HG03135 (cell line): ENCODE measurements around the gene CAMK2D.
A peak's percentile ranks its signal among the peaks of the same experiment; 100 is the strongest.

Source experiments
- ATAC-seq: cut with Tn5 transposase; IDR thresholded peaks from one replicate; pipeline ENCODE4 v1.9.1; 2021; ENCODE audit warnings: mild to moderate bottlenecking, moderate library complexity; ENCODE audit not compliant: unreplicated experiment

CAMK2D gene

GRCh38 chr4:113616443-113616842 is 145.1 kb downstream of the CAMK2D start:
- ATAC-seq = no peak

GRCh38 chr4:113614414-113614813 is 147.1 kb downstream of the CAMK2D start:
- ATAC-seq = no peak

GRCh38 chr4:113613503-113613902 is 148.0 kb downstream of the CAMK2D start:
- no peak for ATAC-seq

- ATAC-seq = no peak
These were observed 151.0 kb downstream of the CAMK2D start for GRCh38 chr4:113610537-113610936.

GRCh38 chr4:113607998-113608397 is 153.5 kb downstream of the CAMK2D start:
- peak; percentile 64 for ATAC-seq

GRCh38 chr4:113607147-113607720 is 154.3 kb downstream of the CAMK2D start:
- ATAC-seq = no peak

GRCh38 chr4:113604955-113605354 is 156.6 kb downstream of the CAMK2D start:
- no peak for ATAC-seq

GRCh38 chr4:113603911-113604310 is 157.6 kb downstream of the CAMK2D start:
- ATAC-seq = no peak

GRCh38 chr4:113602646-113603228 is 158.8 kb downstream of the CAMK2D start:
- no peak for ATAC-seq

- ATAC-seq = no peak
These were observed 159.9 kb downstream of the CAMK2D start for GRCh38 chr4:113601636-113602035.

GRCh38 chr4:113596396-113596795 is 165.1 kb downstream of the CAMK2D start:
- ATAC-seq = no peak

GRCh38 chr4:113594231-113594556 is 167.3 kb downstream of the CAMK2D start:
- no peak for ATAC-seq

GRCh38 chr4:113593400-113594230 is 167.9 kb downstream of the CAMK2D start:
- peak; percentile 79 for ATAC-seq

- ATAC-seq = no peak
These were observed 169.6 kb downstream of the CAMK2D start for GRCh38 chr4:113591982-113592381.

- no peak for ATAC-seq
These were observed 172.5 kb downstream of the CAMK2D start for GRCh38 chr4:113588895-113589668.

GRCh38 chr4:113587640-113588275 is 173.8 kb downstream of the CAMK2D start:
- no peak for ATAC-seq

- ATAC-seq = no peak
These were observed 174.4 kb downstream of the CAMK2D start for GRCh38 chr4:113587156-113587555.

GRCh38 chr4:113586072-113586471 is 175.5 kb downstream of the CAMK2D start:
- no peak for ATAC-seq

GRCh38 chr4:113584407-113585150 is 177.0 kb downstream of the CAMK2D start:
- ATAC-seq = no peak

- no peak for ATAC-seq
These were observed 178.8 kb downstream of the CAMK2D start for GRCh38 chr4:113582737-113583136.
